Measurements from ENCODE around the gene PPP1R1A.

PPP1R1A gene

DNA sequence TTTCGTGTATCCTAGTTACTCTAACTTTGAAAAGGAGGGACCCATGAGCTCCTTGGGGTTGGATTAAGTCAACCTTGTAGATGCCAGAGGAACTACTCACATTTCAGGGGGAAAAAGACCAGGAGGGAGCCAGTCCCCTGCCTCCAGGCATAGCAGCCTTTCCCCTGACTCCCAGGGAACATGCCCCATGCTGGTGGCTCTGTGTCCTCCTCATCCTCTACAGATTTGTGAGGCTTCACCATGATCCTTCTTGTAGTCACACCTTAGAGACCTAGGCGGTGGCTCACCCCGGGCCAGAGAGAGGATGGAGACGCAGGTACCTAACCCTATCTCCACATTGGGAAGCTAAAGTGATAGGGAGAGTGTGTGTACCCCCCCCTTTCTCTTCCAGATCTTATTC lies 16.0 kb upstream of the PPP1R1A start:
- H3K27me3 ChIP-seq (ENCODE audit: insufficient read depth, poor library complexity, severe bottlenecking), result no peaks in the 10 kb centered on the region
- no peak overlapping the region for H3K27ac ChIP-seq (ENCODE audit: poor library complexity, severe bottlenecking)
- no peak for DNase-seq (ENCODE audit: low spot score)
- no peak overlapping the region for H3K4me3 ChIP-seq (ENCODE audit: severe bottlenecking)
- ATAC-seq (ENCODE audit: low read depth), result no peak
- TF ChIP-seq, protein P1, sequence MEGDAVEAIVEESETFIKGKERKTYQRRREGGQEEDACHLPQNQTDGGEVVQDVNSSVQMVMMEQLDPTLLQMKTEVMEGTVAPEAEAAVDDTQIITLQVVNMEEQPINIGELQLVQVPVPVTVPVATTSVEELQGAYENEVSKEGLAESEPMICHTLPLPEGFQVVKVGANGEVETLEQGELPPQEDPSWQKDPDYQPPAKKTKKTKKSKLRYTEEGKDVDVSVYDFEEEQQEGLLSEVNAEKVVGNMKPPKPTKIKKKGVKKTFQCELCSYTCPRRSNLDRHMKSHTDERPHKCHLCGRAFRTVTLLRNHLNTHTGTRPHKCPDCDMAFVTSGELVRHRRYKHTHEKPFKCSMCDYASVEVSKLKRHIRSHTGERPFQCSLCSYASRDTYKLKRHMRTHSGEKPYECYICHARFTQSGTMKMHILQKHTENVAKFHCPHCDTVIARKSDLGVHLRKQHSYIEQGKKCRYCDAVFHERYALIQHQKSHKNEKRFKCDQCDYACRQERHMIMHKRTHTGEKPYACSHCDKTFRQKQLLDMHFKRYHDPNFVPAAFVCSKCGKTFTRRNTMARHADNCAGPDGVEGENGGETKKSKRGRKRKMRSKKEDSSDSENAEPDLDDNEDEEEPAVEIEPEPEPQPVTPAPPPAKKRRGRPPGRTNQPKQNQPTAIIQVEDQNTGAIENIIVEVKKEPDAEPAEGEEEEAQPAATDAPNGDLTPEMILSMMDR (IDR thresholded peaks at IDR 0.05; ENCODE audit: poor library complexity, severe bottlenecking), result no peak
- H3K36me3 ChIP-seq (ENCODE audit: low read depth), result no peaks in the 10 kb centered on the region
- H3K9me3 ChIP-seq (ENCODE audit: severe bottlenecking), result no peaks in the 10 kb centered on the region
- H3K4me1 ChIP-seq (ENCODE audit: insufficient read depth, poor library complexity, severe bottlenecking), result no peaks in the 10 kb centered on the region

DNA sequence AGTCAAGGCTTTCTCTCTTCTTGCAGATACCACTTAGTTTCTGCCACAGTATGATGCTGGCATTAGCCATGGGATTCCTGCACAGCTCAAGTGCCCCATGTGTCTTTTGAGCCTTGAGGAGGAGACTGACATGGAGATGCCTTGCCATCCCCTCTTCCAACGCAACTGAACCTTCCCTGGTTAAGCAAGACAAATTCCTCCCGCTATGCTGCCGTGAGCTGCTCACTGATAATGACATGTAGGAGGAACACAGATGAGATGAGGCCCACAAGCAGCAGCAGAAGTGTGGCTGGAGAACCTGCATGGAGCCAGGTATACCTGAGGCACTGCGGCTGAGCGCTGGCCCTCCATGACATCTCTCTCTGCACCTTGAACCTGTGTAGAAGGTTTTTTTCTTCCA lies 15.4 kb upstream of the PPP1R1A start:
- Histone ChIP-seq H3K4me1 (ENCODE audit: insufficient read depth, poor library complexity, severe bottlenecking) (no peaks in the 10 kb centered on the region), H3K27me3 (ENCODE audit: insufficient read depth, poor library complexity, severe bottlenecking) (no peaks in the 10 kb centered on the region), H3K4me3 (ENCODE audit: severe bottlenecking) (no peak overlapping the region), H3K36me3 (ENCODE audit: low read depth) (no peaks in the 10 kb centered on the region), H3K27ac (ENCODE audit: poor library complexity, severe bottlenecking) (no peak overlapping the region), H3K9me3 (ENCODE audit: severe bottlenecking) (no peaks in the 10 kb centered on the region)
- TF ChIP-seq, protein P1 (IDR thresholded peaks at IDR 0.05; ENCODE audit: poor library complexity, severe bottlenecking), result no peak
- ATAC-seq (ENCODE audit: low read depth), result no peak
- no peak for DNase-seq (ENCODE audit: low spot score)

- Histone ChIP-seq H3K27me3 (ENCODE audit: insufficient read depth, poor library complexity, severe bottlenecking) (no peaks in the 10 kb centered on the region), H3K4me3 (ENCODE audit: severe bottlenecking) (no peak overlapping the region), H3K27ac (ENCODE audit: poor library complexity, severe bottlenecking) (no peak overlapping the region), H3K9me3 (ENCODE audit: severe bottlenecking) (no peaks in the 10 kb centered on the region), H3K4me1 (ENCODE audit: insufficient read depth, poor library complexity, severe bottlenecking) (no peaks in the 10 kb centered on the region), H3K36me3 (ENCODE audit: low read depth) (no peaks in the 10 kb centered on the region)
- TF ChIP-seq, protein P1 (IDR thresholded peaks at IDR 0.05; ENCODE audit: poor library complexity, severe bottlenecking), result peak; percentile 93
- ATAC-seq (ENCODE audit: low read depth) (peak; percentile 92), DNase-seq (ENCODE audit: low spot score) (no peak)
Observed at GRCh38 chr12:54603173-54603814, 14.8 kb upstream of the PPP1R1A start.

- Histone ChIP-seq H3K36me3 (ENCODE audit: low read depth) (no peaks in the 10 kb centered on the region), H3K27ac (ENCODE audit: poor library complexity, severe bottlenecking) (no peak overlapping the region), H3K4me3 (ENCODE audit: severe bottlenecking) (no peak overlapping the region), H3K9me3 (ENCODE audit: severe bottlenecking) (no peaks in the 10 kb centered on the region), H3K27me3 (ENCODE audit: insufficient read depth, poor library complexity, severe bottlenecking) (no peaks in the 10 kb centered on the region), H3K4me1 (ENCODE audit: insufficient read depth, poor library complexity, severe bottlenecking) (no peaks in the 10 kb centered on the region)
- TF ChIP-seq, protein P1 (IDR thresholded peaks at IDR 0.05; ENCODE audit: poor library complexity, severe bottlenecking), result no peak
- ATAC-seq (ENCODE audit: low read depth) (no peak), DNase-seq (ENCODE audit: low spot score) (no peak)
Observed at GRCh38 chr12:54602661-54603060, 14.2 kb upstream of the PPP1R1A start.

DNA sequence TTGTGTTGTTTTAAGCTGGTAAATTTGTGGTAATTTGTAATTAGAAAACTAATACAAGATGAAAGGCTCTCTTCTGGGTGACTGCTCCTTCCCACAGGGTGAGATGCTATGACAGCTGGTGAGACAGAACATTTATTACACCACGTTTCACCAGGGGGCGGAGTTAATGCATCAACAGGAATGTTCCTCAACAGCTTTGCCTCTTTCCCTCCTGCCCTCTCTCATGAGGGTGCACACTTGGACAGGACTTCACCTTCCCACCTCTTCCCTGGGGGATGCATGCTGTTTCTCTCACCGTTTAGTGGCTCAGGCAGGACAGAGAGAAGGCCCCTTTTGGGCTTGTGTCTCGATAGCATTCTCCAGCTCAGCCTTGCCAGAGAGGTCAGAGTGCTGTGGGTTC lies 13.4 kb upstream of the PPP1R1A start:
- H3K36me3 ChIP-seq (ENCODE audit: low read depth), result no peaks in the 10 kb centered on the region
- peak; percentile 50; the same call in 1 of the 3 replicates for ATAC-seq (ENCODE audit: low read depth)
- TF ChIP-seq, protein P1 (IDR thresholded peaks at IDR 0.05; ENCODE audit: poor library complexity, severe bottlenecking), result no peak
- H3K9me3 ChIP-seq (ENCODE audit: severe bottlenecking), result no peaks in the 10 kb centered on the region
- no peaks in the 10 kb centered on the region for H3K27me3 ChIP-seq (ENCODE audit: insufficient read depth, poor library complexity, severe bottlenecking)
- no peaks in the 10 kb centered on the region for H3K4me1 ChIP-seq (ENCODE audit: insufficient read depth, poor library complexity, severe bottlenecking)
- no peak overlapping the region for H3K4me3 ChIP-seq (ENCODE audit: severe bottlenecking)
- no peak overlapping the region for H3K27ac ChIP-seq (ENCODE audit: poor library complexity, severe bottlenecking)
- no peak for DNase-seq (ENCODE audit: low spot score)

Measured in RWPE2 (cell line).